K562 (cell line): ENCODE data around the gene INPP4B. TPM values are rescaled to one million over a fixed set of nuclear protein-coding genes. Genes with fewer than 3 reads are reported as not detected.

Experiments used
- HDGF ChIP-seq: fragments of 450-650 bp; IDR thresholded peaks from 2 replicates; pipeline ENCODE4 v1.6.1; 2016
- KLF1 ChIP-seq: fragments of 450-650 bp; IDR thresholded peaks from 2 replicates; pipeline ENCODE4 v1.6.1; 2016; ENCODE audit warnings: missing genetic modification characterization, missing compliant biosample characterization
- MBD1 ChIP-seq: fragments of 250-450 bp; sonication (Bioruptor Pico); IDR thresholded peaks from 2 replicates; pipeline ENCODE4 v1.8.0; 2022; ENCODE audit warnings: inconsistent platforms
- NR2C1 ChIP-seq, 2 experiments: fragments of 450-650 bp; IDR thresholded peaks; 2 replicates each; pipeline ENCODE4 v1.6.1; 2017; ENCODE audit warnings: mild to moderate bottlenecking in 2 of 2, antibody characterized with exemption in 1 of 2, inconsistent platforms in 1 of 2, missing compliant biosample characterization in 1 of 2, missing genetic modification characterization in 1 of 2
- RBM15 ChIP-seq: fragments of 200-400 bp; formaldehyde crosslinking; IDR thresholded peaks from 2 replicates; pipeline ENCODE4 v1.6.1; 2018; ENCODE audit warnings: mild to moderate bottlenecking, low read length, moderate library complexity; ENCODE audit not compliant: insufficient read depth
- TRIM28 ChIP-seq: fragments of 450-650 bp; IDR thresholded peaks from 2 replicates; pipeline ENCODE4 v1.6.1; 2017
- ZKSCAN8 ChIP-seq: fragments of 200-800 bp; sonication (Bioruptor generic); IDR thresholded peaks from 2 replicates; pipeline ENCODE4 v1.6.1; 2016; ENCODE audit warnings: missing genetic modification characterization, missing compliant biosample characterization
- ZNF280A ChIP-seq: fragments of 450-650 bp; IDR thresholded peaks from 2 replicates; pipeline ENCODE4 v1.6.1; 2018; ENCODE audit warnings: mild to moderate bottlenecking, low read depth; ENCODE audit not compliant: partially characterized antibody
- polyA plus RNA-seq, 8 experiments: library from polyadenylated mRNA; depleted of rRNA in 4 of 8; stranded (reverse) in 5 of 8; unstranded in 3 of 8; fragments of >200 nt; fragmentation: Nextera tagmentation in 2 of 8; fragmentation: Illumina TruSeq in 1 of 8; extraction: Ambion mirVana in 2 of 8; extraction: Trizol in 1 of 8; gene quantifications; 2 replicates each; pipeline versions ENCODE4 v1.2.1 to v1.2.3, GENCODE V29; 2011 to 2014; ENCODE audit warnings: inconsistent platforms in 1 of 8, missing spikeins in 1 of 8
- total RNA-seq, 7 experiments: library from RNA; depleted of rRNA in 6 of 7; stranded (reverse); fragments of >200 nt in 6 of 7; fragmentation: Illumina TruSeq in 2 of 7; extraction: Trizol in 2 of 7; gene quantifications; 2 replicates each; pipeline versions ENCODE4 v1.2.1 to v1.2.3, GENCODE V29; 2011 to 2021; ENCODE audit warnings: low replicate concordance in 1 of 7
- TF ChIP-seq, protein P1 (sequence below): fragments of 150-350 bp; conservative IDR thresholded peaks from 2 replicates; pipeline ENCODE4 v1.6.1; 2014; ENCODE audit warnings: low read length
- TF ChIP-seq, protein P2 (sequence below): sonication (generic); formaldehyde crosslinking; IDR thresholded peaks from 2 replicates; pipeline ENCODE4 v1.8.1; 2022; ENCODE audit warnings: missing genetic modification reagents

Gene INPP4B
- total and polyA plus RNA-seq, 9 of the 15 experiments (the other 6 are each of a cell fraction or from before 2014, with no cell fraction given), result 0.04 to 0.11 TPM; not detected in 7

DNA sequence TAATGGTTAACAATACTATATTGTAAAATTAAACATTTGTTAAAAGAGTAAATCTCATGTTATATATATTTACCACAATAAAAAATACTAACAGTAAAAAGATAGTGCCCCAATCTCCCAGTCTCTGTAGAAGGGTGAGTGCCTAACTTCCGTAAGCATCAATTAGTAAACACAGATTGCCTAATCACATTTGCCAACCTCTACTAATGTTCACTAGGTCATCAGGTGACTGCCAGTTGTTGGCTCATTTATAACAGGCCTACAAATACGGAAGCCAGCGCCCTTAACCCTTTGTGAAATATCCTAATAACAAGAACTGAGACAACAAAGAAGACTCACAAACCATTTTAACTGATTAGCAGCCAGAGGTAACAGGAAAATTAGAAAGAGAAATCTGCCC, 345.1 kb downstream of the INPP4B start (continued):
- TF ChIP-seq, protein P1, sequence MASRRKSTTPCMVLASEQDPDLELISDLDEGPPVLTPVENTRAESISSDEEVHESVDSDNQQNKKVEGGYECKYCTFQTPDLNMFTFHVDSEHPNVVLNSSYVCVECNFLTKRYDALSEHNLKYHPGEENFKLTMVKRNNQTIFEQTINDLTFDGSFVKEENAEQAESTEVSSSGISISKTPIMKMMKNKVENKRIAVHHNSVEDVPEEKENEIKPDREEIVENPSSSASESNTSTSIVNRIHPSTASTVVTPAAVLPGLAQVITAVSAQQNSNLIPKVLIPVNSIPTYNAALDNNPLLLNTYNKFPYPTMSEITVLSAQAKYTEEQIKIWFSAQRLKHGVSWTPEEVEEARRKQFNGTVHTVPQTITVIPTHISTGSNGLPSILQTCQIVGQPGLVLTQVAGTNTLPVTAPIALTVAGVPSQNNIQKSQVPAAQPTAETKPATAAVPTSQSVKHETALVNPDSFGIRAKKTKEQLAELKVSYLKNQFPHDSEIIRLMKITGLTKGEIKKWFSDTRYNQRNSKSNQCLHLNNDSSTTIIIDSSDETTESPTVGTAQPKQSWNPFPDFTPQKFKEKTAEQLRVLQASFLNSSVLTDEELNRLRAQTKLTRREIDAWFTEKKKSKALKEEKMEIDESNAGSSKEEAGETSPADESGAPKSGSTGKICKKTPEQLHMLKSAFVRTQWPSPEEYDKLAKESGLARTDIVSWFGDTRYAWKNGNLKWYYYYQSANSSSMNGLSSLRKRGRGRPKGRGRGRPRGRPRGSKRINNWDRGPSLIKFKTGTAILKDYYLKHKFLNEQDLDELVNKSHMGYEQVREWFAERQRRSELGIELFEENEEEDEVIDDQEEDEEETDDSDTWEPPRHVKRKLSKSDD, result no peak
- TF ChIP-seq, protein P2, sequence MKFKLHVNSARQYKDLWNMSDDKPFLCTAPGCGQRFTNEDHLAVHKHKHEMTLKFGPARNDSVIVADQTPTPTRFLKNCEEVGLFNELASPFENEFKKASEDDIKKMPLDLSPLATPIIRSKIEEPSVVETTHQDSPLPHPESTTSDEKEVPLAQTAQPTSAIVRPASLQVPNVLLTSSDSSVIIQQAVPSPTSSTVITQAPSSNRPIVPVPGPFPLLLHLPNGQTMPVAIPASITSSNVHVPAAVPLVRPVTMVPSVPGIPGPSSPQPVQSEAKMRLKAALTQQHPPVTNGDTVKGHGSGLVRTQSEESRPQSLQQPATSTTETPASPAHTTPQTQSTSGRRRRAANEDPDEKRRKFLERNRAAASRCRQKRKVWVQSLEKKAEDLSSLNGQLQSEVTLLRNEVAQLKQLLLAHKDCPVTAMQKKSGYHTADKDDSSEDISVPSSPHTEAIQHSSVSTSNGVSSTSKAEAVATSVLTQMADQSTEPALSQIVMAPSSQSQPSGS (CRISPR knock-in tag), result no peak
- TF ChIP-seq RBM15, result no peak
- TF ChIP-seq TRIM28, result no peak
- no peak for TF ChIP-seq KLF1
- no peak for TF ChIP-seq ZKSCAN8 (CRISPR knock-in tag)
- TF ChIP-seq NR2C1 (IDR thresholded peaks at IDR 0.05), result no peak
- TF ChIP-seq NR2C1 (tag; IDR thresholded peaks at IDR 0.05), result no peak
- TF ChIP-seq HDGF, result no peak
- TF ChIP-seq ZNF280A, result no peak
- TF ChIP-seq MBD1 (CRISPR knock-in tag), result no peak
